Mesendoderm (in vitro differentiated cells): ENCODE results near the gene SSTR5.

Experiments used
- DNase-seq: peaks from one replicate; pipeline ENCODE4 v3.0.0; 2013
- H2AK5ac ChIP-seq: 2 replicates; pipeline ENCODE4 v1.6.1; 2013; ENCODE audit warnings: low read length, inconsistent platforms
- H2BK120ac ChIP-seq: 2 replicates; pipeline ENCODE4 v1.6.1; 2013; ENCODE audit warnings: low read depth, mild to moderate bottlenecking, low read length, moderate library complexity, mixed read lengths
- H2BK15ac ChIP-seq: replicated peaks from 2 replicates; pipeline ENCODE4 v1.6.1; 2013; ENCODE audit warnings: low read depth, mild to moderate bottlenecking, moderate library complexity
- H2BK5ac ChIP-seq: 2 replicates; pipeline ENCODE4 v1.6.1; 2013; ENCODE audit warnings: low read length, inconsistent platforms
- H3K18ac ChIP-seq: 2 replicates; pipeline ENCODE4 v1.6.1; 2013; ENCODE audit warnings: mild to moderate bottlenecking, low read length, mixed read lengths
- H3K23ac ChIP-seq: one replicate; pipeline ENCODE4 v1.6.1; 2013; ENCODE audit warnings: low read length
- H3K27ac ChIP-seq: 2 replicates; pipeline ENCODE4 v1.5.1; 2013; ENCODE audit warnings: low read depth, mild to moderate bottlenecking, inconsistent platforms, low read length, moderate library complexity
- H3K27me3 ChIP-seq: 2 replicates; pipeline ENCODE4 v1.6.1; 2013; ENCODE audit warnings: low read length, control low read depth, mild to moderate bottlenecking, inconsistent platforms; ENCODE audit not compliant: insufficient read depth, poor library complexity
- H3K36me3 ChIP-seq: 2 replicates; pipeline ENCODE4 v1.6.1; 2013; ENCODE audit warnings: low read length, inconsistent platforms; ENCODE audit not compliant: control insufficient read depth, insufficient read depth
- H3K4ac ChIP-seq: one replicate; pipeline ENCODE4 v1.6.1; 2013; ENCODE audit warnings: low read depth, mild to moderate bottlenecking, low read length, moderate library complexity
- H3K4me1 ChIP-seq: 2 replicates; pipeline ENCODE4 v1.6.1; 2013; ENCODE audit warnings: low read depth, low read length, inconsistent platforms; ENCODE audit not compliant: control insufficient read depth
- H3K4me2 ChIP-seq: 2 replicates; pipeline ENCODE4 v1.6.1; 2013; ENCODE audit warnings: low read length
- H3K4me3 ChIP-seq: 2 replicates; pipeline ENCODE4 v1.5.1; 2013; ENCODE audit warnings: mild to moderate bottlenecking, low read length
- H3K56ac ChIP-seq: one replicate; pipeline ENCODE4 v1.6.1; 2013; ENCODE audit warnings: low read length
- H3K79me1 ChIP-seq: 2 replicates; pipeline ENCODE4 v1.6.1; 2013; ENCODE audit warnings: low read length, inconsistent platforms
- H3K79me2 ChIP-seq: 2 replicates; pipeline ENCODE4 v1.6.1; 2013; ENCODE audit warnings: mild to moderate bottlenecking, low read length; ENCODE audit not compliant: control insufficient read depth, insufficient read depth
- H3K9ac ChIP-seq: 2 replicates; pipeline ENCODE4 v1.6.1; 2013; ENCODE audit warnings: low read length, inconsistent platforms
- H4K5ac ChIP-seq: one replicate; pipeline ENCODE4 v1.6.1; 2013; ENCODE audit warnings: low read length
- H4K8ac ChIP-seq: one replicate; pipeline ENCODE4 v1.6.1; 2013; ENCODE audit warnings: low read depth, mild to moderate bottlenecking, control low read depth, low read length, moderate library complexity
- WGBS: extraction: QIAGEN DNeasy Blood & Tissue Kit; methylation state at CpG from one replicate; pipeline ENCODE4 v1.1.7; 2013; ENCODE audit warnings: low lambda C conversion rate, missing lambda C conversion rate; ENCODE audit not compliant: insufficient coverage; ENCODE audit errors: extremely low coverage; 5-methylcytosine and 5-hydroxymethylcytosine counted together

The SSTR5 gene

GRCh38 chr16:1058216-1058615, 14.3 kb upstream of the SSTR5 start:
- no peak overlapping the region for H2BK5ac ChIP-seq
- H3K27me3 ChIP-seq = no peaks in the 10 kb centered on the region
- no peak overlapping the region for H4K5ac ChIP-seq
- H3K4me1 ChIP-seq = no peaks in the 10 kb centered on the region
- no peak overlapping the region for H3K27ac ChIP-seq
- H3K23ac ChIP-seq = no peak overlapping the region
- no peaks in the 10 kb centered on the region for H3K79me2 ChIP-seq
- no peak overlapping the region for H3K9ac ChIP-seq
- H3K4me2 ChIP-seq = no peak overlapping the region
- no peak overlapping the region for H2AK5ac ChIP-seq
- H3K4ac ChIP-seq = no peak overlapping the region
- H3K4me3 ChIP-seq = no peak overlapping the region
- no peak overlapping the region for H4K8ac ChIP-seq
- H3K36me3 ChIP-seq = no peaks in the 10 kb centered on the region
- H3K18ac ChIP-seq = no peak overlapping the region
- no peak overlapping the region for H2BK120ac ChIP-seq
- no peak for DNase-seq
- WGBS = no CpG with 5 or more reads among the region's 14 CpGs
- H3K79me1 ChIP-seq = no peaks in the 10 kb centered on the region
- H2BK15ac ChIP-seq = no peak overlapping the region
- no peak overlapping the region for H3K56ac ChIP-seq

DNA sequence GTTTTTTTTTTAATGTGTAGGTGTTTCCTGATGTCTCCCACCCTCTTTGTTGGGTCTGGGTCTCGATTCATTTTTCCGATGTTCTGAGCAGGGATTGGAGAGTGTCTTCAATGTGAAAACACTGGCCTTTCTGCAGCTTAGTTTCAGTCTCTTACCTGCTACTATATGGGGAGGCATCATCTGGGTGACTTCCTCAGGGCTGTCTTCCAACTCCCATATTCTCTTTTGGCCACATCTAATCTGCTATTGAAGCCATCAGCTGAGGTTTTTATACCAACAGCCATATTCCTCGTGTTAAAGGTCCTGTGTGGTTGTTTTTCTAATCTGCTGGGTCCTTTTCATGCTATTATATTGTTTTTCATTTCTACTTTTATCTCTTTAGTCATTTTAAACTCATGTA, 13.2 kb upstream of the SSTR5 start:
- no CpG with 5 or more reads among the region's 3 CpGs for WGBS
- H3K4me3 ChIP-seq = no peak overlapping the region
- H3K4me1 ChIP-seq = no peaks in the 10 kb centered on the region
- H2BK5ac ChIP-seq = no peak overlapping the region
- H3K23ac ChIP-seq = no peak overlapping the region
- no peak overlapping the region for H2BK120ac ChIP-seq
- H4K8ac ChIP-seq = no peak overlapping the region
- no peaks in the 10 kb centered on the region for H3K79me2 ChIP-seq
- no peaks in the 10 kb centered on the region for H3K36me3 ChIP-seq
- no peak overlapping the region for H3K9ac ChIP-seq
- H2AK5ac ChIP-seq = no peak overlapping the region
- no peak overlapping the region for H3K4ac ChIP-seq
- no peak overlapping the region for H3K27ac ChIP-seq
- H4K5ac ChIP-seq = no peak overlapping the region
- H3K56ac ChIP-seq = no peak overlapping the region
- no peak overlapping the region for H3K4me2 ChIP-seq
- no peak overlapping the region for H3K18ac ChIP-seq
- no peak overlapping the region for H2BK15ac ChIP-seq
- H3K79me1 ChIP-seq = no peaks in the 10 kb centered on the region
- H3K27me3 ChIP-seq = no peaks in the 10 kb centered on the region
- no peak for DNase-seq

DNA sequence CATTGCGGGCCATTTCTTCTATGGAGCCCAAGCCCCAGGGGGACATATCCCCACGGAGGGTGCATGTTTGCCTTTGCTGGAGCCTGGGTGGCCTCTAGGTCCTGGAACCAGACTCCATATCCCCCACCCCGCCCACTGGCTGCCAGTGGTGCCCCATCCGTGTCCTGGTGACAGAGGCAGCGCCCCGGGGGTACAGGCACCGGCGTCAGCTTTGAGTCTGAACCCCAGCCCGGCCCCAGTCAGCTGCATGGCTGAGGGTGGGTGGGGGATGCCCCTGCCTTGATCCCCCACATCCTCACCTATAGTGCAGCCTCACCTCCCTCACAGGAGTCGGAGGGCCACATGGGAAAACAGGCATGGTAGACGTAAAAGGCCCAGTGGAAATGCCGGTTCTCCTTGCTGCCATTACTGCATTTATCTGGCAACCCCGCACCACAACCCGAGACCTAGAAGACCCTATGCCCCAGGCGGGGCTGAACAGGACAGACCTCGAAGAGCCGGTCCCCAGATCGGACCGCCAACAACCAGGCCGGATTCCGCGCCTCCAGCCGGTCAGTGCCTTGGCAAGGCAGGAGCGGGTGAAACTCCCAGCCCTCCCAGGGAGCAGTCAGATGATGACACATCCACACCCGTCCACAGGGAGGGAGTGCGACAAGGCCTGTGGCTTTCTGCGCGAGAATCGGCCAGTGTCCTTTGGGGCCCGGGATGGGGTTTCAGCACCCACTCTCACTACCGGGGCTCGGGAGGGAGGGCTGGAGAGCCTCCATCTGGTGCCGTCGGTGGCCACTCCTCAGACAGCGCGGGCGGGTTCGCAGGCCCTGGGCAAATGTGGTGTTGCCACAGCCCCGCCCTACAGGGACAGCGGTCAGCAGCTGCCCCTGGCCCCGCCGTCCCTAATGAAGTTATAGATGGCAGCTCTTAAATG, 11.9 kb upstream of the SSTR5 start:
- Histone ChIP-seq H3K9ac (no peak overlapping the region), H4K8ac (no peak overlapping the region), H3K79me2 (no peaks in the 10 kb centered on the region), H2AK5ac (no peak overlapping the region), H2BK15ac (no peak overlapping the region), H3K23ac (no peak overlapping the region), H3K27ac (no peak overlapping the region), H4K5ac (no peak overlapping the region), H2BK120ac (no peak overlapping the region), H3K4me2 (no peak overlapping the region), H3K18ac (no peak overlapping the region), H3K4me3 (no peak overlapping the region), H3K56ac (no peak overlapping the region), H3K79me1 (no peaks in the 10 kb centered on the region), H2BK5ac (no peak overlapping the region), H3K4me1 (no peaks in the 10 kb centered on the region), H3K36me3 (no peaks in the 10 kb centered on the region), H3K27me3 (no peaks in the 10 kb centered on the region), H3K4ac (no peak overlapping the region)
- no peak for DNase-seq
- no CpG with 5 or more reads among the region's 42 CpGs for WGBS

- Histone ChIP-seq H3K27ac (no peak overlapping the region), H3K36me3 (no peaks in the 10 kb centered on the region), H3K18ac (no peak overlapping the region), H3K4me2 (no peak overlapping the region), H3K79me1 (no peaks in the 10 kb centered on the region), H2AK5ac (no peak overlapping the region), H4K5ac (no peak overlapping the region), H4K8ac (no peak overlapping the region), H3K56ac (no peak overlapping the region), H3K9ac (no peak overlapping the region), H2BK120ac (no peak overlapping the region), H3K4me1 (no peaks in the 10 kb centered on the region), H3K79me2 (no peaks in the 10 kb centered on the region), H3K4ac (no peak overlapping the region), H3K27me3 (no peaks in the 10 kb centered on the region), H3K23ac (no peak overlapping the region), H2BK5ac (no peak overlapping the region), H3K4me3 (no peak overlapping the region), H2BK15ac (no peak overlapping the region)
- no peak for DNase-seq
- no CpG with 5 or more reads among the region's 43 CpGs for WGBS
Observed at GRCh38 chr16:1061769-1062505, 10.6 kb upstream of the SSTR5 start.

DNA sequence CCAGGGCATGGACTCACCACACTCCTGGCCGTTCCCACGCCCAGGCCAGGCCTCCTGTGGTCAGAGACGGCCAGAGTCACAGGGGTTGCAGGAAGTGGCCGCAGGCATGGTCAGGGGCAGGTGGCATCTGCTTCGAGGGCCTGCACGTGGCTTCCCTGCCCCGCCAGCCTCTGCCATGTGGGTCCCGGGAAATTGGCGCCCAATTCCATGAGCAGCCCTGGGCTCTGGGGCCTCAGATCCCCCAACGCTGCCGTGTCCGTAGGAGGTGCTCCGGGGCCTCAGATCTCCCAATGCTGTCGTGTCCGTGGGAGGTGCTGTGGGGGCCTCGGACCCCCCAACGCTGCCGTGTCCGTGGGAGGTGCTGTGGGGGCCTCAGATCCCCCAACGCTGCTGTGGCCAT, 9.7 kb upstream of the SSTR5 start:
- Histone ChIP-seq H2AK5ac (no peak overlapping the region), H3K36me3 (no peaks in the 10 kb centered on the region), H3K9ac (no peak overlapping the region), H4K5ac (no peak overlapping the region), H3K4me1 (no peaks in the 10 kb centered on the region), H3K4ac (no peak overlapping the region), H3K23ac (no peak overlapping the region), H4K8ac (no peak overlapping the region), H3K79me2 (no peaks in the 10 kb centered on the region), H3K4me2 (no peak overlapping the region), H2BK120ac (no peak overlapping the region), H3K79me1 (no peaks in the 10 kb centered on the region), H2BK15ac (no peak overlapping the region), H3K27ac (no peak overlapping the region), H3K18ac (no peak overlapping the region), H2BK5ac (no peak overlapping the region), H3K56ac (no peak overlapping the region), H3K27me3 (no peaks in the 10 kb centered on the region), H3K4me3 (no peak overlapping the region)
- no peak for DNase-seq
- no CpG with 5 or more reads among the region's 20 CpGs for WGBS
